GM21367 (cell line): ENCODE data around the gene ETFB.
A peak's percentile ranks its signal among the peaks of the same experiment; 100 is the strongest.
"Not testable (repeated sequence)": the region's sequence is repeated elsewhere in the genome, so short reads cannot be mapped to it uniquely, and the experiment has no call there.

Experiments
- ATAC-seq: cut with Tn5 transposase; IDR thresholded peaks from one replicate; pipeline ENCODE4 v1.9.1; 2021; ENCODE audit not compliant: unreplicated experiment

ETFB gene

GRCh38 chr19:51365965-51366388, at the start of gene ETFB:
Gene ETFB, minus strand, starts transcription at chr19:51366388. Its CDS starts 62 bp downstream, at chr19:51366326.
- ATAC-seq: no peak

- ATAC-seq: no peak
Observed at GRCh38 chr19:51415187-51415586, 49.0 kb upstream of the ETFB start.

- ATAC-seq: no peak
Observed at GRCh38 chr19:51410950-51411748, 45.0 kb upstream of the ETFB start.

GRCh38 chr19:51407511-51408131, 41.4 kb upstream of the ETFB start:
- no peak for ATAC-seq

GRCh38 chr19:51402117-51402516, 35.9 kb upstream of the ETFB start:
- no peak for ATAC-seq

GRCh38 chr19:51399936-51400335, 33.7 kb upstream of the ETFB start:
- not testable (repeated sequence) for ATAC-seq

- no peak for ATAC-seq
Observed at GRCh38 chr19:51399231-51399630, 33.0 kb upstream of the ETFB start.

GRCh38 chr19:51398096-51398704, 32.0 kb upstream of the ETFB start:
- no peak for ATAC-seq

GRCh38 chr19:51397453-51397852, 31.3 kb upstream of the ETFB start:
- not testable (repeated sequence) for ATAC-seq

- no peak for ATAC-seq
Observed at GRCh38 chr19:51396175-51396574, 30.0 kb upstream of the ETFB start.

- peak; percentile 75 for ATAC-seq
Observed at GRCh38 chr19:51394050-51394836, 28.1 kb upstream of the ETFB start.

GRCh38 chr19:51392701-51393100, 26.5 kb upstream of the ETFB start:
- ATAC-seq: no peak

- ATAC-seq: no peak
Observed at GRCh38 chr19:51391073-51391611, 25.0 kb upstream of the ETFB start.

GRCh38 chr19:51389143-51389542, 23.0 kb upstream of the ETFB start:
- ATAC-seq: no peak

- ATAC-seq: no peak
Observed at GRCh38 chr19:51387924-51388389, 21.8 kb upstream of the ETFB start, which contains the start of gene LIM2. Gene LIM2, minus strand, starts transcription at chr19:51387974. Its CDS starts 531 bp downstream, at chr19:51387443.

- no peak for ATAC-seq
Observed at GRCh38 chr19:51386882-51387520, 20.8 kb upstream of the ETFB start.

GRCh38 chr19:51382004-51382403, 15.8 kb upstream of the ETFB start:
- no peak for ATAC-seq

- ATAC-seq: no peak
Observed at GRCh38 chr19:51380379-51380778, 14.2 kb upstream of the ETFB start.

- no peak for ATAC-seq
Observed at GRCh38 chr19:51377422-51377821, 11.2 kb upstream of the ETFB start.

- ATAC-seq: no peak
Observed at GRCh38 chr19:51375504-51376221, 9.5 kb upstream of the ETFB start.
